HG03520 (cell line): ENCODE measurements around the gene POLRMT.
"Not testable (repeated sequence)": the region's sequence is repeated elsewhere in the genome, so short reads cannot be mapped to it uniquely, and the experiment has no call there.

Experiments used
- ATAC-seq: cut with Tn5 transposase; IDR thresholded peaks from one replicate; pipeline ENCODE4 v1.9.1; 2021; ENCODE audit warnings: mild to moderate bottlenecking, moderate library complexity; ENCODE audit not compliant: unreplicated experiment

The POLRMT gene

GRCh38 chr19:629515-629914 lies 3.8 kb downstream of the POLRMT start:
- ATAC-seq: not testable (repeated sequence)

- ATAC-seq: no peak
Measured at GRCh38 chr19:628168-628567, 5.2 kb downstream of the POLRMT start.

DNA sequence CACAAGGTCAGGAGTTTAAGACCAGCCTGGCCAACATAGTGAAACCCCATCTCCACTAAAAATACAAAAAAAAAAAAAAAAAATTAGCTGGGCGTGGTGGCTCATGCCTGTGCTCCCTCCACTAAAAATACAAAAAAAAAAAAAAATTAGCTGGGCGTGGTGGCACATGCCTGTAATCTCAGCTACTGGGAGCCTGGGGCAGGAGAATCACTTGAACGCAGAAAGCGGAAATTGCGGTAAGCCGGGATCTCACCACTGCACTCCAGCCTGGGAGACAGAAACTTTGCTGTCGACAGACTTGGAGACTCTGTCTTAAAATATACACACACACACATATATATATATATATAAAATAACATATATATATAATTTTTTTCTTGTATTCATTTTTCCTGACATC lies 6.8 kb downstream of the POLRMT start:
- not testable (repeated sequence) for ATAC-seq

DNA sequence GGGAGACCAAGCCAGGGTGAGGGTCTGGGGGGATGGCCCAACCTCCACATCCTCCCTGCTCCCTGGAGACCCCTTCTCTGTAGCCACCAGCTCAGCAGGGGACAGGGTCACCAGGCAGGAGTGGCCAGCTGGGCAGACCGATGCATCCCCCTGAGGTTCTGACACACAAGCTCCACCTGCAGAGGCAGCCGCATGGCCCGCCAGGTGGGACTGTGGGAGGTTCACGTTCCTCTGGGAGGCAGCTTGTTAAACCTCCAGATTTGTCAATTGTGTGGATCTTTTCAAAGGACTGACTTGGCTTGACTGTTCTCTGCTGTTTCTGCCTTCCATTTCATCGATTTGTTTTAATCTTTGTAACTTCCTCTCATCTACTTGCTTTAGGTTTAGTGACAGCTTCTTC lies 8.1 kb downstream of the POLRMT start:
- no peak for ATAC-seq

GRCh38 chr19:624433-625109 lies 8.8 kb downstream of the POLRMT start:
- no peak for ATAC-seq

DNA sequence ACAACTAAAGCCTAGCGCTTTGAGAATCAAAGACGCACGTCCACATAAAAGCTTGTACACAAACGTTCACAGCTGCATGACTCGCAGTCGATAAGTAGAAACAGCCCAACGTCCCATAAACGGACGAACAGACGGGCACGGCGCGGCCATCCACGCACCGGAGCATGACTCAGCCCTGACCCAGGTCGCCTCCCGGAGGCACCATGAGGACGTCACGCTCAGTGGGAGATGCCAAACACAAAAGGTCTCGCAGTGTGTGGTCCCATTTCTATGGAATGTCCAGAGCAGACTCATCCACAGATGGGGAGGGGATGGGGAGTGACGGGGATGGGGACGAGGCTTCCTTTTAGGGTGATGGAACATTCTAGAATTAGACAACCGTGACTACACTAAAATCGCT lies 9.4 kb downstream of the POLRMT start:
- no peak for ATAC-seq

GRCh38 chr19:623175-623916 lies 10.0 kb downstream of the POLRMT start:
- ATAC-seq: no peak

DNA sequence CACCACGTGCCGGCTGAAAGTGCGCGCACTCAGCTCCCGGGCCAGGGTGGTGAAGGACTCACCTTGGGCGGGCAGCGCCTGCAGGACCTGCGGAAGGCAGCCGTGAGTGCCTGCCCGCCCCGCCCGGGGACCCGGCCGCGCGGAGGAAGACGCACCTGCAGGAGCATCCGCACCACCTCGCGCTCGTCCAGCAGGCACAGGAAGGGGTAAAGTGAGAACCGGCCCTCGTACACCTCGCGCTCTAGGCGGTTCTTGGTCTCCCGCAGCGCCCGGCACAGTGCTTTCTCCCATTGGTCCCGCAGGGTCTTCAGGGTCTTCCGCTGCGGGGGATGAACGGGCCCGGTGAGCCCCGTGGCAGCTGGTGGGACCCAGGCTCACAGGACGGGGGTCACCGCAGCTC lies 10.7 kb downstream of the POLRMT start:
- no peak for ATAC-seq

GRCh38 chr19:621819-622218 lies 11.5 kb downstream of the POLRMT start:
- ATAC-seq: no peak

DNA sequence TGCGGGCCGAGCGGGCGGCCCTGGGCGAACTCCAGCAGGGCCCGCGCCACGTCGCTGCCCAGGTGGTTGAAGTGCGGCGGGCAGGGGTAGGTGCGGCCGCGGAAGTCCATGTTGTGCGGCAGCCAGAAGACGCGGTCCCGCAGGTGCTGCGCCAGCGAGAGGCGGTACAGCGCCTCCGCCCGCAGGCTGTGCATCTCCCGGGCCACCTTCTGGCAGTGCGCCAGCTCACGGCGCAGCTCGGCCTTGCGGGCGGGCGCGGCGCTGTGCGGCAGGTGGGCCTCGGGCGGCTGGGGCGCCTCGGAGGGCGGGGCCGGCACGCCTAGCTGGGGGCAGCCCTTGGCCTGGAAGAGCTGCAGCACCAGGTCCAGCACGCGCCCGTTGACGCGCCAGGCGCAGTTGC lies 12.1 kb downstream of the POLRMT start:
- ATAC-seq: not testable (repeated sequence)

DNA sequence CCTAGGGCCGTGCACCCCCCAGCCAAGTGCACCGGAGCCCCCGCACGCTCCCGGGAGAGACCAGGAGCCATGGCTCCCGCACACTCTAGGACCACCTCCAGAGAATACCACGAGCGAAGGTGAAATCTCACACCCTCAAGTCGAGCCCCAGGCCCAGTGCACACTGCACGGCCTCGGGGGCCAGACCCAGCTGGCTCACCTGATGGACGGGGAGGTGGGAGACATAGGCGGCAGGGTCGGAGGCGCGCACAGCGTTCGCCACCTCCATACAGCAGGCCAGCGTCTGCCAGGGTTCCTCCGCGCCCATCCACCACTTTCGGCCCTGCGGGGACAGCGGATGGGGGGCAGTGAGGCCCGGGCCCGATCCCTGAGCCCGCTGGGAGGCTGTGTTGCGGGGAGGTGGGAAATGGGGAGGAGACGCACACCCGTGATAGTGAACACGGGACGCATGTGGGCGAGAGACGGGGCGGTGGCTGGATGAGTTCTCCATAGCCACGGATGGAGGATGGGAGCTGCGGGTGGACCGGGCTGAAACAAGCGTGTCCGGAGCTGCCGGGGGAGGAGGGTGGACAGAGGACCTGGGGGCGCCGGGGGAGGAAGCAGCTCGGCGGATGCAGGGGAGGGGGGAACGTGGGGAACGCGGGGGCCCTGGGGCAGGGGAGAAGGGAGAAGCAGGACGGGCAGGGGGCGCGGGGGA lies 13.0 kb downstream of the POLRMT start:
- ATAC-seq: no peak

DNA sequence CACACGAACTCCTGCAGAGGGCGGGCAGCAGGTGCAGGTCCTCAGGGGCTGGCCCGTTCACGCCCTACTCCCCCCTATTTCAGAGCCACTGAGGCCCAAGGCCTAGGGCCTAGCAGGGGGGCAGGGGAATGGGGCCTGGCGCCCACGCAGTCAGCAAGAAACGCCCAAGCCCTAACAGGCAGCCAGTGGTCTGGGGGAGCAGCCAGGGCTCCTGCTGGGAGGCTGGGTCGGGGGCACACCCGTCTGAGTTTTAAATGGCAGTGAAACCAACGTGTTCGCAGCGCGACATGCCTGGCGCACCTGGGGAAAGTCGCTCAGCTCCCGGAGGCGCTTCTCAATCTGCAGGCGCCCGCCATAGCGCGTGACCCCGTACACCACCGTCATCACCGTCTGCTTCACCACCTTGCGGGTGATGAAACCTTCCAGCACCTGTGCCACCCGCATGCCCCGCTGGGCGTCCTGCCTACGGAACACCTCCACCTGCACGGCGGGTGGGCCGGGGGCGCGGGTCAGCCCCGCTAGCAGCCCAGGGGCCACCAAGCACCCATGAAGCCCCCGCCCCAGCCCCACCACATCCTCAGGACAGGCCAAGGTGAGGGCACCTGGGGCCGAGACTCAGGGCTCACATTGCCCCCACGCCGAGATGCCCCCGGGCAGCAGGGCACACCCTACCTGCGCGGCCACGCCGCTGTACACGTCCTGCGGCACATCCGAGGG lies 13.9 kb downstream of the POLRMT start:
- no peak for ATAC-seq

GRCh38 chr19:618674-619285 lies 14.6 kb downstream of the POLRMT start:
- ATAC-seq: no peak

- ATAC-seq: no peak
Measured at GRCh38 chr19:618247-618619, 15.1 kb downstream of the POLRMT start.

DNA sequence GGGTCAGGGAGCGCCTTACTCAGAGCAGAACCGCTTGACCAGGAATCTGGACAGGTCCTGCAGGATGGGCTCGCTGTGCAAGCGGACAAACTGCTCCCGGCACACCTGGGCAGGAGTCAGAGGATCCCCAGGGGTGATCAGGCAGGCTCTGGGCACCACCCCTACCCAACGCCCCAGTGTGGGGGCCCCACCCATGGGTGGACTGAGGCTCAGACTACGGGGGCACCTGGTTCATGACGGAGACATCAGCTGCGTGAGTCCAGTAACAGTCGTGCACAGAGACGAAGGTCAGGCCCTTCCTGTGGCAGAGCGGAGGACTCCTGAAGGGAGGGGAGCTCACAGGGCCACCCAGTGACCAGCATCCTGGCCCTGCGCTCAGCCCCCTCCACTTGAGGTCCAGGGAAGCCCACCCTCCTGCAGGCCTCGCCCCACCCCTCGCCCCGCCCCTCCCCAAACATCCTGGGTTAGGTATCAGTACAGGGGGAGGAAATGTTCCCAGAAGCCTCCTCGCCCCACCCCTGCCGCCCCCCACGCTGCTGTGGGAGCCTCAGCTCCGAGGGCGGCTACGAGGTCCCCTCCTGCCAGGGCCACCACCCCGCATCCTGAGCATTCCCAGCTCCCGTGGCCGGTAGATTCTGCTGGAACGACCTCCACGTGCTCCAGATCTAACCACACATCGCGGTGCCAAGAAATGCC lies 15.6 kb downstream of the POLRMT start:
- ATAC-seq: no peak

- ATAC-seq: no peak
Measured at GRCh38 chr19:616747-617526, 16.4 kb downstream of the POLRMT start.

DNA sequence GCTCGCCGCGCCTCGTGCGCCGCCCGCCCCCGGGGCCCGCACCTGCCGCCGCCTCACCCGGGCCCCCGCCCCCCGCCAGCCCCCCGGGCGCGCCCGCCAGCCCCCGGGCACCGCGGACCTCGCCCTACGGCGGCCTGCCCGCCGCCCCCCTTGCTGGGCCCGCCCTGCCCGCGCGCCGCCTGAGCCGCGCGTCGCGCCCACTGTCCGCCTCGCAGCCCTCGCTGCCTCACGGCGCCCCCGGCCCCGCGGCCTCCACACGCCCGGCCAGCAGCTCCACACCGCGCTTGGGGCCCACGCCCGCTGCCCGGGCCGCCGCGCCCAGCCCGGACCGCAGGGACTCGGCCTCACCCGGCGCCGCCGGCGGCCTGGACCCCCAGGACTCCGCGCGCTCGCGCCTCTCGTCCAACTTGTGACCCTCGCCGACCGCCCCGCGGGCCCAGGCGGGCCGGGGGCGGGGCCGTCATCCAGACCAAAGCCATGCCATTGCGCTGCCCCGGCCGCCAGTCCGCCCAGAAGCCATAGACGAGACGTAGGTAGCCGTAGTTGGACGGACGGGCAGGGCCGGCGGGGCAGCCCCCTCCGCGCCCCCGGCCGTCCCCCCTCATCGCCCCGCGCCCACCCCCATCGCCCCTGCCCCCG lies 17.2 kb downstream of the POLRMT start:
- ATAC-seq: no peak

GRCh38 chr19:615619-616018 lies 17.7 kb downstream of the POLRMT start:
- no peak for ATAC-seq
